ENCODE results near the gene MDGA2.

Gene MDGA2

GRCh38 chr14:47675466-47676314, at the start of gene MDGA2:
TSS of gene MDGA2 (minus strand) at chr14:47675605.
- TF ChIP-seq CTCF (IDR thresholded peaks at IDR 0.05; ENCODE audit: low read depth, low read length, missing control alignments): no peak
- no peak within 1 kb of the TSS for H3K4me3 ChIP-seq (ENCODE audit: low read depth, low read length)
- no peak for DNase-seq (ENCODE audit: low read depth)

GRCh38 chr14:47722929-47723693, 47.7 kb upstream of the MDGA2 start:
- TF ChIP-seq CTCF (IDR thresholded peaks at IDR 0.05; ENCODE audit: low read depth, low read length, missing control alignments): no peak
- DNase-seq (ENCODE audit: low read depth): no peak
- no peak overlapping the region for H3K4me3 ChIP-seq (ENCODE audit: low read depth, low read length)

GRCh38 chr14:47720281-47720680, 44.9 kb upstream of the MDGA2 start:
- no peak for TF ChIP-seq CTCF (IDR thresholded peaks at IDR 0.05; ENCODE audit: low read depth, low read length, missing control alignments)
- DNase-seq (ENCODE audit: low read depth): no peak
- no peak overlapping the region for H3K4me3 ChIP-seq (ENCODE audit: low read depth, low read length)

- no peak for DNase-seq (ENCODE audit: low read depth)
- H3K4me3 ChIP-seq (ENCODE audit: low read depth, low read length): no peak overlapping the region
- TF ChIP-seq CTCF (IDR thresholded peaks at IDR 0.05; ENCODE audit: low read depth, low read length, missing control alignments): no peak
These were observed 39.9 kb upstream of the MDGA2 start for GRCh38 chr14:47715330-47715729.

GRCh38 chr14:47710581-47710980, 35.2 kb upstream of the MDGA2 start:
- H3K4me3 ChIP-seq (ENCODE audit: low read depth, low read length): no peak overlapping the region
- TF ChIP-seq CTCF (IDR thresholded peaks at IDR 0.05; ENCODE audit: low read depth, low read length, missing control alignments): no peak
- DNase-seq (ENCODE audit: low read depth): no peak

- DNase-seq (ENCODE audit: low read depth): no peak
- no peak for TF ChIP-seq CTCF (IDR thresholded peaks at IDR 0.05; ENCODE audit: low read depth, low read length, missing control alignments)
- H3K4me3 ChIP-seq (ENCODE audit: low read depth, low read length): no peak overlapping the region
These were observed 30.3 kb upstream of the MDGA2 start for GRCh38 chr14:47705683-47706082.

Measured in GM12864 (cell line).